ENCODE results near the gene SLAMF6.

GRCh38 chr1:160438935-160439334 lies 84.1 kb downstream of the SLAMF6 start:
- TF ChIP-seq, protein P1, sequence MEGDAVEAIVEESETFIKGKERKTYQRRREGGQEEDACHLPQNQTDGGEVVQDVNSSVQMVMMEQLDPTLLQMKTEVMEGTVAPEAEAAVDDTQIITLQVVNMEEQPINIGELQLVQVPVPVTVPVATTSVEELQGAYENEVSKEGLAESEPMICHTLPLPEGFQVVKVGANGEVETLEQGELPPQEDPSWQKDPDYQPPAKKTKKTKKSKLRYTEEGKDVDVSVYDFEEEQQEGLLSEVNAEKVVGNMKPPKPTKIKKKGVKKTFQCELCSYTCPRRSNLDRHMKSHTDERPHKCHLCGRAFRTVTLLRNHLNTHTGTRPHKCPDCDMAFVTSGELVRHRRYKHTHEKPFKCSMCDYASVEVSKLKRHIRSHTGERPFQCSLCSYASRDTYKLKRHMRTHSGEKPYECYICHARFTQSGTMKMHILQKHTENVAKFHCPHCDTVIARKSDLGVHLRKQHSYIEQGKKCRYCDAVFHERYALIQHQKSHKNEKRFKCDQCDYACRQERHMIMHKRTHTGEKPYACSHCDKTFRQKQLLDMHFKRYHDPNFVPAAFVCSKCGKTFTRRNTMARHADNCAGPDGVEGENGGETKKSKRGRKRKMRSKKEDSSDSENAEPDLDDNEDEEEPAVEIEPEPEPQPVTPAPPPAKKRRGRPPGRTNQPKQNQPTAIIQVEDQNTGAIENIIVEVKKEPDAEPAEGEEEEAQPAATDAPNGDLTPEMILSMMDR (IDR thresholded peaks at IDR 0.05) = no peak
- TF ChIP-seq EP300 (IDR thresholded peaks at IDR 0.05) = no peak
